ENCODE results near the gene ZNF692.

ZNF692 gene

DNA sequence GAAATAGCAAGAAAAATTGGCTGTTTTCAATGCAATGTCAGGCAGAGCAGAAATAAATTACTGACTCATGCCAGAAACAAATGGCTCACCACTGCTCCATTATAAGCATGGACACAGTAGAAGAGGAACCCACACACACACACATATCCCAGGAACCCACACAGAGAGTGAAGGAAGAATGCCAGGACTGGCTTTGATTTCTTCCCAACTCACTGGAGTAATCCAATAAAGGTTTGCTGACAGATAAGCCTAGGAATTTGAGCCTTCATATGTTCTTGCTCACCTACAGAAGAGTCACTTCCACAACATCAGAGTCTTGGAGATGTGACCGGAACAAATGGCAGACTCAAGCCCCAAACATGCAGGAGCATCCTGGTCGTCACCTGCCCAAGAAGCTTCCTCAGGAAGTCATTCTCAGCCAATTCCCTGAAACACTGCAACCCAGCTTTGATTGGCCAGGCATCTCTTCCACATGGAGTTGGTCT, 35.3 kb downstream of the ZNF692 start:
- DNase-seq: no peak

- no peak for DNase-seq
Measured at GRCh38 chr1:248822148-248823032, 36.5 kb downstream of the ZNF692 start.

- DNase-seq: no peak
Measured at GRCh38 chr1:248821641-248822040, 37.2 kb downstream of the ZNF692 start.

- DNase-seq: no peak
Measured at GRCh38 chr1:248821101-248821500, 37.8 kb downstream of the ZNF692 start.

- DNase-seq: no peak
Measured at GRCh38 chr1:248820041-248820585, 38.8 kb downstream of the ZNF692 start.

DNA sequence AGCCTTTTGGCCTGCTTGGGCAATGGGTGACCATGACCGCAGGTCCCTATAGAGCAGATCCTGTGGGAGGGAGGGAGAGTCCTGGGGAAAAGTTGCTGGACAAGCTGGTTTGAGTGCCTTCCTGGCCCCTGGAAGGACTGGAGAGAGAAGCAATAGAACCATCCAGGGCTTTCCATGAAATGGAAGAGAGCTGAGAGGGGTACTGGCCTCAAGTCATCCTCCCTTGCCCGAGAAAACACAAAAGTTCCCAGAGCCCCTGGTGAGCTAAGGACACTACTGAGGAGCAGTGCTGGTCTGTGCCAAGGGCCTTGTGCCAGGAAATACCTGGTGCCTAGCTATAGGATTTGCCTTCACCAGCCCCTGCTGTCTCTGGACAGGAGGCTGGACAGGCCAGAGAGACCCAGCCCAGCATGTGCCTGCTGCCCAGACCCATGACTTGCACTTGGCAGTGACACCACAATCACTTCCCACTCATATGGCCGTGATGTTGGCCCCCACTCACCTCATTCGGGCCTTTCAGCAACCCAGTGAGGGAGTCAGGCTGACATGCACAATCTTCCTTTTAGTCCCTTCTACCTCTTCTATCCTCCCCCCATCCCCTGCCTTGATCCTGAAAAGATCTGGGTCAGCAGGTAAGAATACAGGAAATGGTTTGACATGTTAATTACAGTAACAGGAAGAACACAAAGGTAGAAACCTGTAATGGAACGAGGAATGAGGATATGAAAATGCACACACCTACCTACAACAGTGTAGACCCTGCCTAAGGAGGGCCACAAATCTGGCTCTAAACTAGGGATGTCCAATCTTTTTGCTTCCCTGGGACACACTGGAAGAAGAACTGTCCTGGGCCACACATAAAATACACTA, 40.1 kb downstream of the ZNF692 start:
- no peak for DNase-seq

GRCh38 chr1:248817065-248817464, 41.8 kb downstream of the ZNF692 start:
- no peak for DNase-seq

- DNase-seq: no peak
Measured at GRCh38 chr1:248816042-248816851, 42.6 kb downstream of the ZNF692 start.

DNA sequence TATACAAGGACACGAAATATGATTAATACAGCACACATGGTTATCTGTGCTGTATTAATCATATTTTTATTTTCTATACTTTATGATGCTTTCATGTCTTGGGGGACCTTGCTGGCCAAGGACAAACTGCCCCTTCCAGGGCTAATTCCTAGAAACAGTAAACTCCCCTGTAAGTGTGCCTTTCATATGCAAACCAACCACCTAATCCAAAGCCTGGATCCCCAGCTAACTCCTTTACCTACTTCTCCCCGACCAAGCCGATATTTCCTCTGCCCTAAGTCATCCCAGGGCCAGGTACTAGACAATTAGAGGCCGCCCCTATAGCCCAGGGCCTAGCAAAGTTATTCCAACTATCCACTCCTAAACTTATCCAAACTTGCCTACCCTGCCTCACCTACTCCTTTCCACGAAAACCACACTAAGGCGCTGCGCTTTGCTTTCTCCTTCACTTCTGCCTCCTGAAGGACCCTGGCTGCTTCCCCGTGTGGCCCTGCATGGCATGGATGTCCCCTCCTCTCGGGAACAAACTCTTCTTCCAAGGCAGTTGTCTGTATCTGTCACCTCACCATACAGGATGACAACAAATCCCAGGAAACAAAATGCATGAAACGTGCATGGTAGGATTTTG, 43.4 kb downstream of the ZNF692 start:
- no peak for DNase-seq

- no peak for DNase-seq
Measured at GRCh38 chr1:248814351-248814750, 44.5 kb downstream of the ZNF692 start.

- DNase-seq: no peak
Measured at GRCh38 chr1:248813546-248813945, 45.3 kb downstream of the ZNF692 start.

GRCh38 chr1:248812736-248813425, 46.0 kb downstream of the ZNF692 start:
- DNase-seq: no peak

DNA sequence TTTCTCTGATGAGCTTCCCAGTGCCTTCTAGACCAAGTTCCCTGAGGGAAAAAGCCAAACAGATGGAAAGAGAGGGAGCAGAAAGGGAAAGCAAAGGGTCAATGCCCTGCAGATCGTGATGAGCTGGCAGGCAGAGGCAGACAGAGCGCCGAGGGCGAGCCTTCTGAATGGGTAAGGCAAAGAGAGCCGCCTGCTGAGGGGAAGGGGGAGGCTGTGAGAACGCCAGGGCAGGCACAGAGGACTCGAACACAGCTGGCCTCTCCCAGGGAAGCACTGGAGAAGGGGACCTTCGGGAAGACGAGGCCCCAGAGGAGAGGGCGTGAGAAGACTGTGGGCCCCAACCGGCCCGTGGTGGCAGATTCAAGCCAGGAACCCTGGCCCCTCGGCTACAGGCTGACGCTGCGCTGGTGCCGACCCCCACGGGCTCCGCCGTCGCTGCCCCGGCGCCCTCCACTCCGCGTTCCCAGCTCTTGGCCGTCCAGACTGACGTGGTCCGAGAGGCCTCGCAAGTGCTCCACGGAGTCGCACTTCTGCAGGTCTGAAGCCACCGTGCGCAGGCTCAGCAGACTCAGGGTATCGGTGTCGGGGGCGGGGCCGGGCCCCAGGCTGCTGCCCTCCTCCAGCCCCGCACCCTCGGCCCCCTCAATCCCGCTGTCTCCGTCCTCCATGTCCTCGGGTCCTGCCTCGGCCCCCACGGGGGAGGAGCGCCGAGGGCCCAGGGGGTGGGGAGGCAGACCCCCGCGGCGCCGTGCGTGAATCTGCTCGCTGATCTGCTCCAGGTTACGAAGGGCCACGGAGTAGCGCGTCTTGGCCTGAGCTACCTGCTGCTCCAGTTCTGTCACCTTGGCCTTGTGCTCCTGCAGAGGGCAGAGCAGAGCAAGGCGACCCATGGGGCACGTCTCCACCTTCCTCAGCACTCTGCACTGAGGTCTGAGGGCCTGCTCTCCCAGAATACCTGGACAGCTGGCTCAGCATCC, 47.1 kb downstream of the ZNF692 start:
- DNase-seq: no peak

- no peak for DNase-seq
Measured at GRCh38 chr1:248810727-248811513, 48.0 kb downstream of the ZNF692 start.

DNA sequence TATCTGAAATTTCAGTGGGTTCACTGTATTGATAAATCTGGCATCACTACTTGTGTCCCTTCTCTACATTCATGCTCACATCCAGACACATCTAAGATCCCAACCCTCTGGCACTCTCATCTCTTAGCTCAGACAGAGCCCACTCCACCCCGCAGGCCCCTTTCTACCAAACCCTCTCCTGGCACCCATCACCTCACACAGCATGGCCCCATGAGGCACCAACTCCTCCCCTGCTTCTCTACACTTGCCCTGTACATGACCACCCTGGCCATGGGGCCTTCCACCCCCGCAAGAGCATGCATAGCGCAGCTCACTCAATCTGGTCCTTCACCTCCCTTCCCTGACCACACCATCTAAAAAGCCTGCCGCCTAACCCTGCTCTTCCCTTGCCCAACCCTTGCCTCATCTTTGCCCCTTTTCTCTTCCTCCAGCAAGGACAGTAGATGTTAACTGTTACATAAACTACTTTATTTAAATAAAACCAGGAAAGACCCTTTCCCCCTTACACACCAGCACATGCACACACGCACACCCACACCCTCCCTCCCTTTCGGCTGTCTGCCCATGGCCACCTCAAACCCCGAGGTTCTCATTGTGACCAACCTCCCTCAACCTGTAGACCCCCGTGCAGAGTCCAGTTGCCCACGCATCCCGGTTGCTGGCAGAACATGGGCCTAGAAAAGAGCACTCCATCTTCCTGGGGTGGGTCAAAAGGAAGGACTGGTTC, 48.7 kb downstream of the ZNF692 start:
- no peak for DNase-seq

DNA sequence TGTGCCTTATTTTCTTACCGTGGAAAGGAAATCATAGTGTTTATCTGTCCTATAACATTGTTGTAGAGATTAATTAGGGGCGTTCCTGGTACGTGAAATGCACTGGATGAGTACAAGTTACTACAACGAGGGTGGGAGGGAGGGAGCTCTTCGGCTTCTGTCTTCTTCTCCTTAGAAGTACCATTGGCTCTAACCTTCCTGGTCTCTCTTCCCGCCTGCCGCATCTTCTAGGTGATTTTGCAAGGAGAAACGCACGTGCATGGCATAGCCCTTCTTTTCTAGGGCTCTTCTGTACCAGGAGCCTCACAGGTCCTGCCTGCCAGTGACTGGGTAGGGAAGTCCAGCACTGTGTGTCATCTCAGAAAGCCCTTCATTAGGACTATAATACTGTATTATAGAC, 50.0 kb downstream of the ZNF692 start:
- DNase-seq: no peak

DNA sequence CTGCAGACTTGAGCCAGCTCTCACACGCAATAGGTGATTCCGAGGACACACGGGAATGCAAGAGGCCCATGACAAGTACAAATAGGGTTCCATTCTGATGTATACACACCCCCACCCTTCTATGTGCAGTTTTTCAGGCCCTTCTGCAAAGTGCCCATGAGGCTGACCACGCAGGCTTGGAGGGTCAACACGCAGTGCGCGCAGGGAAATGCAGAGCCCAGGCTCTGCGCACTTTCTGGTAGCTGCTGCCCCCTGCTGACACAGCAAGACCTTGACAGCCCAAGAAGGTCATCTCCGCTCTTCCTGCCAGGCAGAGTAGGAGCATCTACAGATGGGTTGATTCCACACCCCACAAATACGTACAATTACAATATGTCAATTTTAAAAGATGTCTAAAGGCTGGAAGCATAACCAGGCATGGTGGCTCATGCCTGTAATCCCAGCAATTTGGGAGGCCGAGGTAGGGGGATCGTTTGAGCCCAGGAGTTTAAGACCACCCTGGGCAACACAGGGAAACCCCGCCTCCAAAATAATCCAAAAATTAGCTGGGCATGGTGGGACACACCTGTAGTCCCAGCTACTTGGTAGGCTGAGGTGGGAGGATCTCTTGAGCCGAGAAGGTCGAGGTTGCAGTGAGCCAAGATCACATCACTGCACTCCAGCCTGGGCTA, 51.7 kb downstream of the ZNF692 start:
- peak; percentile 79 for DNase-seq

- DNase-seq: no peak
Measured at GRCh38 chr1:248805876-248806275, 53.0 kb downstream of the ZNF692 start.

All from eye (tissue), 1 donor.